GM18867 (cell line): Measurements from ENCODE around the gene AANAT.
A peak's percentile ranks its signal among the peaks of the same experiment; 100 is the strongest.

Source experiments
- ATAC-seq: cut with Tn5 transposase; IDR thresholded peaks from one replicate; pipeline ENCODE4 v1.9.1; 2021; ENCODE audit warnings: mild to moderate bottlenecking, moderate library complexity; ENCODE audit not compliant: unreplicated experiment

The AANAT gene

GRCh38 chr17:76485569-76485968, 18.2 kb downstream of the AANAT start:
- no peak for ATAC-seq

GRCh38 chr17:76487451-76488192, 20.2 kb downstream of the AANAT start:
- ATAC-seq, result no peak

DNA sequence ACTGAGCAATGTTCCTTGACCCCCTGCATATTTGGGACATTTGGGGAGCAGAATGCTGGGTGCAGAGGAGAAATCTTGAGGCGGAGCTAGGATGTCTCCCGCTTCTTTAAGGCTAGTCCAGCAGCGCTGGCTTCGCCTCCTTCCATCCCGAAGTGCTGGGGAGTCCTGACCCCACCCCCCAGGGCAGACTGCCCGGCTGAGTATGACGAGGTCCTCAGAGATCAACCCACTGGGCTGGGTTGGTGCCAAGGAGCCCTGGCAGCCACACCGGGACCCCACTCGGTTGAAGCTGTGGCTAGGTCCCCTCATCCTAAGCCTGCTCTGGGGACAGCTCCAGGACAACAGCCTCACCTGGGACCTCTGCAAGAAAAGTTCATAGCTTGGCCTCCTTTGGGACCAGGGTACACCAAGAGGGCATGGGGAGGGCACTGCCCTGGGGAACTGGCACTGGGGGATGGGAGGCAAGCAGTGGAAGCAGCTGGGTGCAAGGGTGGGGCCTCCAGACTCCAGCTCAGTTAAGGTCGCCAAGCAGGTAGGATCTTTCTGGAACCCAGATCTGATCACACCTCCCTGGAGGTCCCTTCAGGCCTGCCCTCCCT, 22.8 kb downstream of the AANAT start:
- ATAC-seq, result no peak

DNA sequence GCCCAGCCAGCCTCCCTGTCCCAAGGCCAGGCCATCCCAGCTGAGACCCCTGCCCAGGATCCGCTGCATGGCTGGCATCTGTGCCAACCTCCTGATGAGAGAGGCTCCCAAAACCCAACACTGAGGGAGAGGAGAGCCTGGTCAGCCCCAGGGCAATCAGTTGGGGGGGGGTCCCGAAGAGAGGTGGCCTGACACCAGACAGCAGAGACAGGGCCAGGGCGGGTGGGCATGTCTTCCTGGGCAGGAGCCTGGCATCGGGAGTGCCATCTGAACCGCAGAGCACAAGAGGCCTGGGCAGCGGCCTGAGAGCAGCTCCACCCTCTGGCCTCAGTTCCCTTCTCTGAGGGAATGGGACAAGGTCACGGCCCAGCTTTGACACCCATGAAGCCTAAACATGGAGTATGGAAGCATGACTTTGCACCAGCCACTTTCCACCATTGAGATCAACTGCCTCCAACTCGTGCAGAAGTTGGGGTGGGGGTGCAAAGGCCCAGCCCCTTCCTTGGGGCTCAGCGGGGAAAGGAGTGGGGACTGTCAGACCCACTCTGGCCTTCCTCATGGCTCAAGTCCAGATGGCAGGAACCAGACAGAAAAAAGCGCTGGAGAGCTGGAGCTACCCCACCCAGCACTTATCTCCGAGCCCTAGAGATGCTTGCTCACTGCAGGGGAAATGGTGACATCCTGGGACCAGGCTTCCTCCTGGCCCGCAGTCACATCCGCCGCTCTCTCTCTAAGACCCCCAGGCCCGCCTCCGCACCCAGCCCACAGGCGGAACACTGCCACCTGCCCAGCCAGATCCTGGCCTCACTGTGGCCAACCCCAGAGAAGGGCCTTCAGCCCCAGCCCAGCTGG, 24.1 kb downstream of the AANAT start:
- peak; percentile 3 for ATAC-seq

GRCh38 chr17:76492123-76492988, 25.0 kb downstream of the AANAT start:
- peak; percentile 34 for ATAC-seq

GRCh38 chr17:76492989-76493501, 25.6 kb downstream of the AANAT start:
- ATAC-seq, result no peak

DNA sequence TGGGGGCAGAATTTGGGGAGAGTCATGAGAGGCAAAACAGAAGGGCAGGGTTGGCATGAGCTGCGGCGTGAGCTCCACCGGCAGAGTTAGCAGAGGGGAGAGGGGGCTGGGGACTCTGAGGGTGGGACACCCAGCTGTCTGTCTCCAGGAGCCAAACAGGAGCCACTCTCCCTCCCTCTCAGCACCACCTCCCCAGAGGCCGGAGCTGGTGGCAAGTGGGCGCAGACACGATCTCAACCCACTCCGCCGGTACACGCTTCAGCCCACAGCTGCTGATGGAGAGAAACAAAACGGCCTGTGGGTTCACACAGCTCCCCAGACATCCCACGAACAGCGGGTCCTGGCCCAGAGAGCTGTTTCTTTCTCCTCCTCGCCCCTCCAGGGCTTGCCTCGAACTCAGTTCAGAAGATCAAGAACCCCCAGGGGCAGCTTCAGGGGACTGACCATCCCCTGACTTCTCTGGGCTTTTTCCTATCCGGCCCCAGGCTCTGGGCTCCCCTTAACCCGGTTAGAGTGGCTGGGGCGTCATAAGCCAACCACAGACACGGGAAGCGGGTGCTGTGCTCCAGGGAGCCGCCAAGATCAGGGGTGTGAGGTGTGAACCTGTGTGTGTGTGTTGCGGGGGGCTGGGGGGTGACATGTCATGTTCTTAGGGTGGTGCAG, 26.2 kb downstream of the AANAT start:
- no peak for ATAC-seq

DNA sequence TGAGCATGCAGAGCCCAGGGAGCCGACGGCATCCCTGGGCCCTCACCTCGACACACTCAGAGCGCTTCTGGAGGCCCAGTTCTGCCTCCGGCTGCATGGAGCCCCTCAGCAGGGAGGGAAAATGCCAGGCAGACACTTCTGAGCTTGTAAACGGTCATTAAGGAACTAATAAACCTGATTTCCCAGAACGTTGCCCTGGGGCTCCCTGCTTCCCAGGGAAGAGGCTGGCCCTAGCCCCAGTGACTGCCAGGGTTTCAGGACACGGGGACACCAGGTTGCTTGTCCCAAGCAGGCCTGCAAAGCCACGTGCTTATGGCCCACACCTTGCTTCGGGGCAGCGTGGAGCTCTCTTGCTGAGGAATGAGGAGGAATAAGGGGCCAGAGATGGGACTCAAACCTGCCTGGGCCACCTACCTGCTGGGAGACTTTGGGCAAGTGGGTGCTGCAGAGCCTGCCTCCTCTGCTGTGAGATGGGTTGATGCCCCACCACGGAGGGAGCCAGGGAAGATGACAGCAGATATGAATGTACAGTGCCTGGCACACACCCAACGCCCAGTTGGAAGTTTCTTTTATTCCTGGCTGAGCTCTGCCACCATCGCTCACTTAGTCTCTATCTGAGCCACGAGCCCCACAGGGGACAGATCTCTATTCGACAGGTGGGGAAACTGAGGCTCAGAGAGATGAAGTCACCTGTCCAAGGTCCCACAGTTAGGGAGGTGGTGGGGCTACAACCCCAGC, 28.4 kb downstream of the AANAT start:
- no peak for ATAC-seq

DNA sequence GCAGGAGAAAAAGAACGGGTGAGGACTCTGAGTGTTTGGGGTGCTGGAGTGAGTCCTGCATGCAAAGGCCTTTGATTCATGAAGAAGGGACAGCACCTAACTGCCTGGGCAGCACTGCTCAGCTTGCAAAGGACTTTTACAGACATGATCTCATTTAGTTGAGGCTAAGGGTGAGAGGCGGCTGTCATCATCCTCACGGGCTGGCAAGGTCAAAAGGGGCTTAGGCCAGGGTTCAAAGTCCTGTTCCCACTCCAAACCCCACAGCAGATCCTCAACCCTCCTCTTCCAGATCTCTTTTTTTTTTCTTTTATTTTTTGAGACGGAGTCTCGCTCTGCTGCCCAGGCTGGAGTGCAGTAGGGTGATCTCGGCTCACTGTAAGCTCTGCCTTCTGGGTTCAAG, 29.1 kb downstream of the AANAT start:
- ATAC-seq, result no peak

GRCh38 chr17:76497699-76497978, 30.2 kb downstream of the AANAT start:
- ATAC-seq, result no peak

GRCh38 chr17:76497979-76498875, 30.8 kb downstream of the AANAT start:
- ATAC-seq, result no peak

- peak; percentile 33 for ATAC-seq
Measured at GRCh38 chr17:76498876-76499251, 31.5 kb downstream of the AANAT start.

GRCh38 chr17:76499267-76499667, 31.9 kb downstream of the AANAT start:
- no peak for ATAC-seq

GRCh38 chr17:76500074-76500746, 32.8 kb downstream of the AANAT start:
- no peak for ATAC-seq

GRCh38 chr17:76500747-76501017, 33.3 kb downstream of the AANAT start:
- ATAC-seq, result no peak

- peak; percentile 72 for ATAC-seq
Measured at GRCh38 chr17:76501018-76501826, 33.8 kb downstream of the AANAT start, which contains the start of gene RHBDF2. TSS of gene RHBDF2 (minus strand) at chr17:76501423. CDS start at chr17:76481524, 19,899 bp downstream.

- ATAC-seq, result no peak
Measured at GRCh38 chr17:76501827-76502307, 34.5 kb downstream of the AANAT start.
